Measurements from ENCODE around the gene SEPTIN6.
A peak's percentile ranks its signal among the peaks of the same experiment; 100 is the strongest.
"Not testable (repeated sequence)": the region's sequence is repeated elsewhere in the genome, so short reads cannot be mapped to it uniquely, and the experiment has no call there.

The SEPTIN6 gene

GRCh38 chrX:119667111-119667878, 25.7 kb downstream of the SEPTIN6 start (continued):
- TF ChIP-seq PRDM10 (tag by site-specific recombination; IDR thresholded peaks at IDR 0.05), result peak; percentile 55; the same call in 1 of the 2 replicates
- TF ChIP-seq ZNF423 (tag by site-specific recombination; IDR thresholded peaks at IDR 0.05), result peak; percentile 36; the same call in 1 of the 2 replicates
- peak; percentile 49; the same call in 1 of the 2 replicates for TF ChIP-seq FEZF1 (tag by site-specific recombination; IDR thresholded peaks at IDR 0.05)
- peak; percentile 30; the same call in 1 of the 2 replicates for TF ChIP-seq ZNF341 (tag by site-specific recombination; IDR thresholded peaks at IDR 0.05; ENCODE audit: low read depth)
- TF ChIP-seq GLIS2 (tag by site-specific recombination; IDR thresholded peaks at IDR 0.05), result peak; percentile 19; the same call in 1 of the 2 replicates
- TF ChIP-seq SP2 (tag by site-specific recombination; IDR thresholded peaks at IDR 0.05), result peak; percentile 23

GRCh38 chrX:119664877-119665276, 28.1 kb downstream of the SEPTIN6 start:
- H3K9me3 ChIP-seq (ENCODE audit: control insufficient read depth, insufficient read depth, low read depth, low read length); H3K4me3 ChIP-seq (ENCODE audit: low read depth, low read length); H3K27ac ChIP-seq (ENCODE audit: extremely low read depth, low read depth, low read length); POLR2A ChIA-PET: not testable (repeated sequence)
- peaks cover 15% of the 10 kb centered on the region for H3K4me1 ChIP-seq (ENCODE audit: control insufficient read depth, insufficient read depth, low read length)
- peak; percentile 54; the same call in 1 of the 2 replicates for TF ChIP-seq ZIC2 (tag by site-specific recombination; IDR thresholded peaks at IDR 0.05)
- peaks cover 0 to 14% of the 10 kb centered on the region in 2 experiments; a peak in 1 of 3 replicates for H3K36me3 ChIP-seq (ENCODE audit: control insufficient read depth in 2 of 2, insufficient read depth in 1 of 2, low read length in 2 of 2)
- CTCF ChIA-PET, result interaction anchor here (0.6 kb wide), 1 partner anchor 34 kb away, joined by 3 read pairs; no protein-coding TSS in a partner anchor

DNA sequence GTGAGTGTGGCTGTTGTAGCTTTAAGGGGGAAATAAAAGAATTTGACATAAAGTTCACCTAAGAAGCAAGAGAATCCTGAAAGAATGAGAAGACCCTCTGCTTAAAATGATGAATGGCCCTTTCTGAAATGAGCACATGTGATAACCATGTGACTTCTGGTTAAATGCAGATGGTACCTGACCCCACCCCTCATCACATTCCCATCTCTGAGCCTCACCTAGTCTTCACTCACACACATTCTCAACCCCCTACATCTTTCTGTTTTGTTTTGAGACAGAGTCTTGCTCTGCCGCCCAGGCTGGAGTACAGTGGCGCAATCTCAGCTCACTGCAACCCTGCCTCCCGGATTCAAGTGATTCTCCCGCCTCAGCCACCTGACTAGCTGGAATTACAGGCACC, 31.5 kb downstream of the SEPTIN6 start:
- no peaks in the 10 kb centered on the region for H3K9me3 ChIP-seq (ENCODE audit: control insufficient read depth, insufficient read depth, low read depth, low read length)
- POLR2A ChIA-PET, result interaction anchor here (0.6 kb wide), 1 partner anchor 140 kb away, joined by 3 read pairs; no protein-coding TSS in a partner anchor
- peaks cover 0 to 14% of the 10 kb centered on the region in 2 experiments; a peak in 2 of 3 replicates for H3K36me3 ChIP-seq (ENCODE audit: control insufficient read depth in 2 of 2, insufficient read depth in 1 of 2, low read length in 2 of 2)
- no peak overlapping the region for H3K4me3 ChIP-seq (ENCODE audit: low read depth, low read length)
- CTCF ChIA-PET, result interaction anchor here (0.6 to 1.7 kb wide), 3 partner anchors 9 to 70 kb away, joined by 3 to 4 read pairs (median 3); partner anchors contain the start of gene SEPTIN6
- TF ChIP-seq ZNF169 (tag by site-specific recombination; IDR thresholded peaks at IDR 0.05) (no peak), KLF1 (tag by site-specific recombination; IDR thresholded peaks at IDR 0.05) (no peak), SP7 (tag by site-specific recombination; IDR thresholded peaks at IDR 0.05) (no peak), ZNF629 (tag by site-specific recombination; IDR thresholded peaks at IDR 0.05) (no peak), ZNF48 (tag by site-specific recombination; IDR thresholded peaks at IDR 0.05) (no peak), ZNF664 (tag by site-specific recombination; IDR thresholded peaks at IDR 0.05) (no peak)
- TF ChIP-seq, protein P1, sequence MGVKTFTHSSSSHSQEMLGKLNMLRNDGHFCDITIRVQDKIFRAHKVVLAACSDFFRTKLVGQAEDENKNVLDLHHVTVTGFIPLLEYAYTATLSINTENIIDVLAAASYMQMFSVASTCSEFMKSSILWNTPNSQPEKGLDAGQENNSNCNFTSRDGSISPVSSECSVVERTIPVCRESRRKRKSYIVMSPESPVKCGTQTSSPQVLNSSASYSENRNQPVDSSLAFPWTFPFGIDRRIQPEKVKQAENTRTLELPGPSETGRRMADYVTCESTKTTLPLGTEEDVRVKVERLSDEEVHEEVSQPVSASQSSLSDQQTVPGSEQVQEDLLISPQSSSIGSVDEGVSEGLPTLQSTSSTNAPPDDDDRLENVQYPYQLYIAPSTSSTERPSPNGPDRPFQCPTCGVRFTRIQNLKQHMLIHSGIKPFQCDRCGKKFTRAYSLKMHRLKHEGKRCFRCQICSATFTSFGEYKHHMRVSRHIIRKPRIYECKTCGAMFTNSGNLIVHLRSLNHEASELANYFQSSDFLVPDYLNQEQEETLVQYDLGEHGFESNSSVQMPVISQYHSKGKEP (tag by site-specific recombination; IDR thresholded peaks at IDR 0.05), result no peak
- H3K4me1 ChIP-seq (ENCODE audit: control insufficient read depth, insufficient read depth, low read length), result peaks cover under 1% of the 10 kb centered on the region
- no peak overlapping the region for H3K27ac ChIP-seq (ENCODE audit: extremely low read depth, low read depth, low read length)

Data from HEK293 (cell line).